ENCODE data around the gene COL5A3.
"Not testable (repeated sequence)": the region's sequence is repeated elsewhere in the genome, so short reads cannot be mapped to it uniquely, and the experiment has no call there.

The COL5A3 gene

GRCh38 chr19:9935506-9936325 is 74.6 kb downstream of the COL5A3 start:
- DNase-seq: no peak

- no peak for DNase-seq
Observed at GRCh38 chr19:9934132-9934950, 76.0 kb downstream of the COL5A3 start.

- no peak for DNase-seq
Observed at GRCh38 chr19:9932835-9933234, 77.5 kb downstream of the COL5A3 start.

- no peak for DNase-seq
Observed at GRCh38 chr19:9931629-9932028, 78.7 kb downstream of the COL5A3 start.

- DNase-seq: no peak
Observed at GRCh38 chr19:9923440-9923839, 86.9 kb downstream of the COL5A3 start.

- not testable (repeated sequence) for DNase-seq
Observed at GRCh38 chr19:9922782-9923379, 87.4 kb downstream of the COL5A3 start.

- DNase-seq: no peak
Observed at GRCh38 chr19:9917321-9917720, 93.0 kb downstream of the COL5A3 start.

GRCh38 chr19:9916719-9917118 is 93.6 kb downstream of the COL5A3 start:
- no peak for DNase-seq

- no peak for DNase-seq
Observed at GRCh38 chr19:9914315-9915207, 95.7 kb downstream of the COL5A3 start.

- DNase-seq: no peak
Observed at GRCh38 chr19:9914001-9914314, 96.3 kb downstream of the COL5A3 start.

- no peak for DNase-seq
Observed at GRCh38 chr19:9913237-9914000, 96.9 kb downstream of the COL5A3 start.

- DNase-seq: no peak
Observed at GRCh38 chr19:9912551-9913236, 97.6 kb downstream of the COL5A3 start.

- DNase-seq: no peak
Observed at GRCh38 chr19:9911524-9912185, 98.6 kb downstream of the COL5A3 start.

GRCh38 chr19:9910625-9911024 is 99.7 kb downstream of the COL5A3 start:
- no peak for DNase-seq
